BE2C (cell line): ENCODE results near the gene NRBF2.

Experiments
- DNase-seq: peaks from one replicate; pipeline ENCODE4 v3.0.0-alpha.2; 2020
- H3K27me3 ChIP-seq: fragments of 250-450 bp; sonication (Bioruptor Pico); 2 replicates; pipeline ENCODE4 v1.5.1; 2020; ENCODE audit warnings: mild to moderate bottlenecking
- H3K36me3 ChIP-seq: fragments of 250-450 bp; sonication (Bioruptor Pico); 2 replicates; pipeline ENCODE4 v1.5.1; 2020; ENCODE audit warnings: mild to moderate bottlenecking
- H3K4me1 ChIP-seq: fragments of 250-450 bp; sonication (Bioruptor Pico); 2 replicates; pipeline ENCODE4 v1.5.1; 2020
- H3K4me3 ChIP-seq: 2 replicates; pipeline ENCODE4 v1.5.1; 2011; ENCODE audit warnings: low read depth, low read length
- H3K9me3 ChIP-seq: fragments of 250-450 bp; sonication (Bioruptor Pico); 2 replicates; pipeline ENCODE4 v1.5.1; 2020
- TF ChIP-seq, protein P1 (sequence below): IDR thresholded peaks from 2 replicates; pipeline ENCODE4 v1.5.1; 2012; ENCODE audit warnings: mild to moderate bottlenecking, low read depth, low read length

NRBF2 gene

GRCh38 chr10:63129888-63130287 is 3.2 kb upstream of the NRBF2 start:
- no peak for DNase-seq

DNA sequence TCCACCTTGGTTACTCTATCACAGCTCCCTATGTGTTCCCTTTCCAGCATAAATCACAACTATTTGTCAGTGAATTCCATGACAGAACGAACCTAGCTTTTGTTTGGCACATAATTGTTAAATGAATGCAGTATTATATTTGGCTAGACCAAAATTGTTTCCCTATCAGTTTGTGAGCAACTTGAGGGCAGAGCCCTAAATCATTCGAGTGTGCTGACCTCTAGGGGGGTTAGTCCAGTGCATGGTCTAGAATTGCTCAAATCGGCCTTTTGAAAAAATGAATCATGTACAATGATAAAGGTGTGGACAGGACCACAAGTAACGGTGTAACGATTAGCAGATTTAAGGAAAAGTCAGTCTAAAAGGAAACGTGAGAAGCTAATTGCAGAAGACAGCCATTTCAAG is 475 bp upstream of the NRBF2 start:
- H3K4me1 ChIP-seq = no peaks in the 10 kb centered on the region
- TF ChIP-seq, protein P1, sequence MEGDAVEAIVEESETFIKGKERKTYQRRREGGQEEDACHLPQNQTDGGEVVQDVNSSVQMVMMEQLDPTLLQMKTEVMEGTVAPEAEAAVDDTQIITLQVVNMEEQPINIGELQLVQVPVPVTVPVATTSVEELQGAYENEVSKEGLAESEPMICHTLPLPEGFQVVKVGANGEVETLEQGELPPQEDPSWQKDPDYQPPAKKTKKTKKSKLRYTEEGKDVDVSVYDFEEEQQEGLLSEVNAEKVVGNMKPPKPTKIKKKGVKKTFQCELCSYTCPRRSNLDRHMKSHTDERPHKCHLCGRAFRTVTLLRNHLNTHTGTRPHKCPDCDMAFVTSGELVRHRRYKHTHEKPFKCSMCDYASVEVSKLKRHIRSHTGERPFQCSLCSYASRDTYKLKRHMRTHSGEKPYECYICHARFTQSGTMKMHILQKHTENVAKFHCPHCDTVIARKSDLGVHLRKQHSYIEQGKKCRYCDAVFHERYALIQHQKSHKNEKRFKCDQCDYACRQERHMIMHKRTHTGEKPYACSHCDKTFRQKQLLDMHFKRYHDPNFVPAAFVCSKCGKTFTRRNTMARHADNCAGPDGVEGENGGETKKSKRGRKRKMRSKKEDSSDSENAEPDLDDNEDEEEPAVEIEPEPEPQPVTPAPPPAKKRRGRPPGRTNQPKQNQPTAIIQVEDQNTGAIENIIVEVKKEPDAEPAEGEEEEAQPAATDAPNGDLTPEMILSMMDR = 0 out of 2 replicates have a peak, but pooled peaks have one; percentile 13
- no peaks in the 10 kb centered on the region for H3K36me3 ChIP-seq
- peak overlapping the region; percentile 54 for H3K4me3 ChIP-seq
- no peaks in the 10 kb centered on the region for H3K9me3 ChIP-seq
- DNase-seq = no peak
- no peaks in the 10 kb centered on the region for H3K27me3 ChIP-seq

More at GRCh38 chr10:63129888-63130287, 3.2 kb upstream of the NRBF2 start:
- TF ChIP-seq, protein P1 = no peak
- Histone ChIP-seq H3K4me1 (no peaks in the 10 kb centered on the region), H3K36me3 (no peaks in the 10 kb centered on the region), H3K9me3 (no peaks in the 10 kb centered on the region), H3K27me3 (no peaks in the 10 kb centered on the region), H3K4me3 (no peak overlapping the region)

- Histone ChIP-seq H3K36me3 (no peaks in the 10 kb centered on the region), H3K4me3 (peak overlapping the region; percentile 88), H3K27me3 (no peaks in the 10 kb centered on the region), H3K4me1 (no peaks in the 10 kb centered on the region), H3K9me3 (no peaks in the 10 kb centered on the region)
- TF ChIP-seq, protein P1 = no peak
- DNase-seq = no peak
Observed at GRCh38 chr10:63133821-63134557, 861 bp downstream of the NRBF2 start.

DNA sequence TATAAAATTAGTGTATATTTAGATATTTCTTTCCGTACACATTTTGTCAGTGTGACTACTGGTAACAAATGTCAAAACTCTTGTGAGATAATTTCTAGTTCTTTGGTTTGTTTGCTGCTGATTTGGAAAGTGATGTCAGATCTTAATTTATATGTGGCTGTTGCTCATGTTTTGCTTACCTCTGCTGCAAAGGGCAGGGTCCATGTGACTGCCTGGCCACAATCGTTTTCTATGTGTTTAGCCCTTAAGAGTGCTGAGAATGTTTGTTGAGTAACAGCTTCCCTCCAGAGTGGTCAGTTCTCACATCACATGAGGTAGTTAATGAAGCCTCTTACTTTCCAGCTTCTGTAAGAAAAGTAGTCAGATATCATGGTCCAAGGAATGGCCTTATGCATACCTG is 4.2 kb downstream of the NRBF2 start:
- H3K27me3 ChIP-seq = no peaks in the 10 kb centered on the region
- TF ChIP-seq, protein P1 = no peak
- H3K9me3 ChIP-seq = no peaks in the 10 kb centered on the region
- no peaks in the 10 kb centered on the region for H3K36me3 ChIP-seq
- H3K4me3 ChIP-seq = no peak overlapping the region
- no peak for DNase-seq
- H3K4me1 ChIP-seq = no peaks in the 10 kb centered on the region; the same call in 1 of the 2 replicates

DNA sequence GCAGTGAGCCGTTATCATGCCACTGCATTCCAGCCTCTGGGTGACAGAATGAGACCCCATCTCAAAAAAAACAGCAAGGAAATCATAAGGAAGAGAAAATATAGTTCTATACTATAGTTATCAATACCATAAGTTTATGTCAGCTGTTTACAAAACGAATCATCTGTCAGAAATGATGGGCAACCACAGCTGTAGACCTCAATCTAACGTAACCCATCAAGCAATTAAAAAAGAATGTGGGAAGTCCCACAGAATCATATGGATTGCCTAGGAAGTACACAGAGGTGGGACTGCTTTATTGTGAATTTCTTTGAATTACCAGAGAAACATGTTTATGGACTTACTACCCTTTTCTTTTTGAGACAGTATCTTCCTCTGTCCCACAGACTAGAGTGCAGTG is 6.9 kb downstream of the NRBF2 start:
- TF ChIP-seq, protein P1 = no peak
- no peak for DNase-seq
- no peaks in the 10 kb centered on the region; the same call in 1 of the 2 replicates for H3K4me1 ChIP-seq
- no peak overlapping the region for H3K4me3 ChIP-seq
- no peaks in the 10 kb centered on the region for H3K27me3 ChIP-seq
- H3K9me3 ChIP-seq = no peaks in the 10 kb centered on the region
- H3K36me3 ChIP-seq = no peaks in the 10 kb centered on the region

DNA sequence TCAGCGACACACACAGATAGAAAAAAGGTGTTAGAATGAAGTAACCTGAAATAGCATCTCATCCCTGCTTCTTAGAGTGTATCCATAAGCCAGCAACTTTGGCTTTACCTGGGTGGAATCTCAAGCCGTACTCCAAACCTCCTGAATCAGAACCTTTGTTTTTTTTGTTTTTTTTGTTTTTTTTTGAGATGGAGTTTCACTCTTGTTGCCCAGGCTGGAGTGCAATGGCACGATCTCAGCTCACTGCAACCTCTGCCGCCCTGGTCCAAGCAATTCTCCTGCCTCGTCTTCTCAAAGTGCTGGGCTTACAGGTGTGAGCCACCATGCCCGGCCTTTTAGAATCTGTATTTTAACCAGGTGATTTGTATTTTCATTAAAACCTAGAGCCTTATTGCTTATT is 9.0 kb downstream of the NRBF2 start:
- Histone ChIP-seq H3K36me3 (no peaks in the 10 kb centered on the region), H3K4me1 (no peaks in the 10 kb centered on the region; the same call in 1 of the 2 replicates), H3K9me3 (no peaks in the 10 kb centered on the region), H3K27me3 (no peaks in the 10 kb centered on the region), H3K4me3 (no peak overlapping the region)
- no peak for DNase-seq
- TF ChIP-seq, protein P1 = no peak
